Right forelimb (tissue), 1 donor: Measurements from ENCODE around the gene TMEM94.

Experiments
- DNase-seq: peaks from one replicate; pipeline ENCODE4 v3.0.0-alpha.2; 2018

The TMEM94 gene

DNA sequence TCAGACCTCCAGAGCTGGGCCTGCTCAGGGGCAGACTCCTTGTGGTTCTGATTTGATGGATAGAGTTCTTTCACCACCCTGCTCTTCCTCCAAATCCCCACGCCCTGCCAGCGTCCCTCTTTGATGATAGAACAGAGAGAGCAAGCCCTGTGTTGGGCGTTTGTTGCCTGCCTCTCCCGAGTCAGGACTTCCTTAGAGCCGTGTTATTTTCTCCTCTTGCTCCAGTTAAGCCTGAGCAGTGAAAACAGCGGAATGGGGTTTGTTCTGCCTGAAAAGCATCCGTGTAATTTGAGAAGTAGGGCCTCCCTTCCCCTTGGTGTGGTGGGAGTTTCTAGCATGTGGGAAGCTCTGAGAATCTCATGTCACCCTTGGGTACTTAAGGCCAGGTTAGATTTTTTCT is 22.1 kb downstream of the TMEM94 start:
- DNase-seq: no peak

DNA sequence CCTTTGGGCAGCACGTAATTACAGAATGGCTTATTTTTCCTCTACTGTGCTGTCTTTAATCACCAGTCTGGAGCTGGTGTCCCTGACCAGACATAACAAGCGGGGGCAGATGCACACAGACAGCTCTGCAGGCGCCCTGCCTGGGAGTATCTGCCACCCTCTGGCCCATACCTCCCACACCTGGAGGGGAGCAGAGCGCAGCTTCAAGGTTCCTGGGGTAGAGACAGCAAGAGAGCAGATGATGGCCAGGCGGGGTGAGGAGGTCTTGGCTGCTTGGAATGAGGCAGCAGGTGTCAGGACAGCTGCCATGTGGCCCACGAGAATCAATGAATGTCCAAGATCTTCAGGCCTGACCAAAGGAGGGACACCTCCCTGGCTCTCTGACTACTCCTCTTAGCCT is 23.8 kb downstream of the TMEM94 start:
- DNase-seq: peak; percentile 44

DNA sequence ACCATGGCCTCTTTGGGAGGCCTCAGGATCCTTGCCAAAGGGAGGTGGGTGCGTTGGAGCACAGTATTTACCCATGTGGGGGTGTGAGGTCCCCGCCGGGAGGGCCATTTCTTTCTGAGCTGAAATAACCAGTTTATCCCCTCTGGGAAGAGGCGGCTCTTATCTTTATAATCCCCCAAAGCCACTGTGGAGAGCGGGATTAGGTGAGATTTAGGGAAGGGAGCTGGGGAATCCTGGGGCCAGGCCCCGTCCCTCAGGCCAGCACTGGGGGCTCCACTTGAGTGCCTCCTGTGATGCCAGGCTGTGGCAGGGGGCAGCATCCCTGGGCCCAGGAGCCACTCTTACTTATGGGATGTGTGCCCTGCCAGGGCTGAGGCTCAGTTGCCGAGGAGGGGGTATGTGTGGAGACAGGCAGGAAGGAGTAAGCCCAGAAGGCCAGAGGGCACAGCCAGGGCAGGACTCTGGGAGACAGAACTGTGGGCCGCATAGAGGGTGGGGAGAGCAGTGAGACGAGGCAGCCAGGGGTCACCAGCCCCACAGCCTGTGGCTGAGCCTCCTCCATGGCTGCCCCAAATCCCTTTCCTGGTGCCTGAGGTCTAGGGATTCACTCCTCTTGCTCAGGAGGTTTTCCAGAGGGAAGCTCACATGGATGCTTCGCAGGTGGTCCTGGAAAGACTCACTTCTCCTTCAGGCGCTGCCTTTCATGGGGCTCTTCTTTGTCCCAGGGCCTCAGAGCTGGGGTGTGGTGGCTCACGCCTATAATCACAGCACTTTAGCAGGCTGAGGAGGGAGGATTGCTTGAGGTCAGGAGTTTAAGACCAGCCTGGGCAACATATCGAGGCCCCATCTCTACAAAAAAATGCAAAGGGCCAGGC is 25.0 kb downstream of the TMEM94 start:
- DNase-seq: peak; percentile 44

DNA sequence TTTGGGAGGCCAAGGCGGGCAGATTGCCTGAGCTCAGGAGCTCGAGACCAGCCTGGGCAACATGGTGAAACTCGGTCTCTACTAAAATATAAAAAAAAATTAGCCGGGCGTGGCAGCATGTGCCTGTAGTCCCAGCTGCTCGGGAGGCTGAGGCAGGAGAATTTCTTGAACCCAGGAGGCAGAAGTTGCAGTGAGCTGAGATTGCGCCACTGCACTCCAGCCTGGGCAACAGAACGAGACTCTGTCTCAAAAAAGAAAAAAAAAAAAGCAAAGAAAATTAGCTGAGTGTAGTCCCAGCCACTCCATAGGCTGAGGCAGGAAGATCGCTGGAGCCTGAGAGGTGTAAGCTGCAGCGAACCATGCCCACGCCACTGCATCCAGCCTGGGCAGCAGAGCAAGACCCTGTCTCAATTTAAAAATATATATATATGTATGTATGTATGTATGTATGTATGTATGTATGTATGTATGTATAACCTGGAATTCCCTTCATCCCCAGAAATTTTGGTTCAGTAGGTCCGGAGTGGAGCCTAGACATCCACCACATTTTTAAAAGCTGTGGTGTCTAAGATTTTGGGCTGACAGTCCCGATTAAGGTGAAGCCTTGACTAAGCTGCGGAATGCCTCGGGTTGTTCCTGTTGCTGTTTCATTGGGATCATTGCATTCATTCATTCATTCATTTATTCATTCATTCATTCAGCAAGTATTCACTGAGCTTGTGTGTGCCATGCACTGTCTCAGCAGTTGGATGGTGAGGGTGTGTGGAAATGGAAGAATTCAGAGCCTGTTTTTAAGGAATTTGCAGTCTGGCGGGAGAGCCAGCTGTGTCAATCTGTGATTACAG is 25.9 kb downstream of the TMEM94 start:
- no peak for DNase-seq

DNA sequence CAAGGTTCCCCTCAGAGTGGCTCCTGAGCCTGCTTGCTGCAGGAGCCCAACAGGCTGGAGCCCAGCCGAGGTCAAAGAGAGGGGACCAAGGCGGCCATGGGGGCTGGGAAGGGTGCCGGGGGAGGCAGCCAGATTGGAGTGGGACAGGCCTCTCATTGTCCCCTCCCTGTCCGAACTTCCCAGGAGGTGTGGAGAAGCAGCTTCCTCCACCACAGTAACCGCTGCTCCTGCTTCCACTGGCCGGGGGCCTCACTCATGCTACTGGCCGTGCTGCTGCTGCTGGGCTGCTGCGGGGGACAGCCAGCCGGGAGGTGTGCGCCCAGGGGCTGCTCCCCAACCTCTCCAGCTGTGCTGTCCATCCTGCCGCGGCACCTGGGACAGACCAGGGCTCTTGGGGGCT is 29.3 kb downstream of the TMEM94 start:
- DNase-seq: peak; percentile 42

DNA sequence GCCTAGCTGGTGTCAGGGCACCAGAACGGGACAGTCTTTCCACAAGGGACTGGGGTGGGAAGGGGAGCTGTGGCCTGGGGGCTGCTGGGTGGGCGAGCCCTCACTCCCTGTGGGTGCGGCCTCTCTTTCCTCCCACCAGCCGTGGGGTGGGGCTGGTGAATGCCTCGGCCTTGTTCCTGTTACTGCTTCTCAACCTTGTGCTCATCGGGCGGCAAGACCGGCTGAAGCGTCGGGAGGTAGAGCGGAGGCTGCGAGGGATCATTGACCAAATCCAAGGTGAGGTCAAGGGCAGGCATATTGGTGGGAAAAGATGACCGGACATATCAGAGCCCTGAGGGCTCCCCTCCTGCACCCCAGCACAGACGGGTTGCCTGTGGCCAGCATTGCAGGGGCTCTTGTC is 29.7 kb downstream of the TMEM94 start:
- DNase-seq: no peak

DNA sequence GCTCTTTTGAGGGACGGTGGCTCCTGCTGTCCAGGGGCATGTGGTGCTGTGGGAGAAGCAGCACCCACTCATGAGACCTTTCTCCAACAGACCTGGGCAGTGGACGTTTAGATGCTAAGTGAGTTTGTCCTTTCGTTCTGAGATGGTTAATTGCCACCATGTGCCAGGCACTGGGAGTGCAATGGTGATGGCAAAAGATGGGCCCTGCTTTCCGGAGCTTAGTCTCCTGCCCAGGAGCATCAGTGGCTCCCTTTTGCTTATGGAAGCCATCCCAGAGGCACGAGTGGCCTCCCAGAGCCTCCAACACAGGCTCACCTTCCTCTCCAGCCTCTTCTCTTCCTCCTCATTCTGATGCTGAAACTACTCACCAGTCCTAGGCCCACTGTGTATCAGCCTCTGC is 30.5 kb downstream of the TMEM94 start:
- DNase-seq: no peak

DNA sequence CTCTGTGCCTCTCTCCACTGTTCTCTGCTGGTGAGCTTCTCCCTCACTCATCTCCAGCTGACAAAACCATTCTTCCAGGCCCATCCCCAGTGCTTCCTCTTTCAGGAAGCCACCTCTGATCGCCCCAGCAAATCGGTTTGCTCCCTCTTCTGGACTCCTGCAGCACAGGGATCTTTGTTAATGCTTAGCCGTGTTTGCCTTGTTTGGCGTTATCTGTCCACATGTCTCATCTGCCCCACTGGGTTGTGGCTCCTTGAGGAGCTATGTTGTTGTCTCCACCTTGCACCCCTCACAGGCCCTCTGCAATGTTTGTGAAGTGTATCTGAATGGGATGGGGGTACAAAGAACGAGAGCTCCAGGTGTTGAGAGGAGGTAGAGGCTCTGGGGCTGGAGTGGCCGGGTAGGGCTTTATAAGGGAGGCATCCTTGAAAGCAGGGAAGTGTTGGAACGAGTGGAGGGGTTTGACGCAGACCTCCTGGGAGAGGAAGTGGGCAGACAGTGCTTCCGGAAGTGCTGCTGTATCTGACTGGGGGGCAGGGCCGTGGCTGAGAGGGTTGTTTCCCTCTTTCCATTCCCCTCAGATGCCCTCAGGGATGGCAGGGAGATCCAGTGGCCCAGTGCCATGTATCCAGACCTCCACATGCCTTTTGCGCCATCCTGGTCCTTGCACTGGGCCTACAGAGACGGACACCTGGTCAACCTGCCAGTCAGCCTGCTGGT is 31.1 kb downstream of the TMEM94 start:
- no peak for DNase-seq

DNA sequence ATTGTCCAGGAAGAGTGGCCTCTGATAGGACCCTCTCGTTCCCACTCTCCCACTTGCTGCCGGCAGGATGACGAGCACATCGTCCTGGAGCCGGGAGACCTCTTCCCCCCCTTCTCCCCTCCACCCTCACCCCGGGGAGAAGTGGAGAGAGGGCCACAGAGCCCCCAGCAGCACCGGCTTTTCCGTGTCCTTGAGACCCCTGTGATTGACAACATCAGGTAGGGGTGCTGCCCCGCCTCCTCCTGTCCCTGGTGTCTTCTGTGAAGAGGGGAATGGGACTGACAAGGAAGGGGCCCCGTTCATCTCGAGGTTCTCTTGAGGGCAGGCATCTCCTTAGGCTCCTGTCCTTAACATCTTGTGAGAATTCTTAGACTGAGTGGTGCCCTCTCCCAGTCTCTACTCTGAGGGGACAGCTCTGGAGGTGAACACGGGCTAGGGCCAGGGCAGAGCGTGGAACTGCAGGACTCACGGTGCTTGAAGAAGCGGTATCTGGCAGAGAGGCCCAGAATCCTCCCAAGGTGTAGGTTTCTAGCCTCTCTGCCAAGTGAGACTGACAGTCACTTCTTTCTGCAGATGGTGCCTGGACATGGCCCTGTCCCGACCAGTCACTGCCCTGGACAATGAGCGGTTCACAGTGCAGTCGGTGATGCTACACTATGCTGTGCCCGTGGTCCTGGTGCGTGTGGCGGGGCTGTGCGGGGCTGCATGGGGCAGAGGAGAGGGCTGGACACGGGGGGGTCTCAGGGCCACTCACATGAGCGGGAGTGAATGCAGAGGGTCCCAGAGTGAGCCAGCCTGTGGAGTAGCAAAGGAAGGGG is 32.5 kb downstream of the TMEM94 start:
- DNase-seq: no peak

DNA sequence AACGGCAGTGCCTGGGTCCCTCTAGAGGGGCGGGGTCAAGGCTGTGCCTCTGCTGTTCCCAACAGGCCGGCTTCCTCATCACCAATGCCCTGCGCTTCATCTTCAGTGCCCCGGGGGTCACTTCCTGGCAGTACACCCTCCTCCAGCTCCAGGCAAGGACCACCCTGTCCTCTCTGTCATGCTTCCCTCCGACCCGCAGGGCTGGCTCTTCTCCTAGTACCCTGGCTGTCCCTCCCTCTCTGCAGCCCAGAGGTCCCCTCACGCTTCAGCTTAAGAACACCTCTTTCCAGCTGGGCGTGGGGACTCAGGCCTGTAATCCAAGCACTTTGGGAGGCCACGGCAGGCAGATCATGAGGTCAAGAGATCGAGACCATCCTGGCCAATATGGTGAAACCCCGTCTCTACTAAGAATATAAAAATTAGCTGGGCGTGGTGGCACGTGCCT is 33.1 kb downstream of the TMEM94 start:
- DNase-seq: no peak

DNA sequence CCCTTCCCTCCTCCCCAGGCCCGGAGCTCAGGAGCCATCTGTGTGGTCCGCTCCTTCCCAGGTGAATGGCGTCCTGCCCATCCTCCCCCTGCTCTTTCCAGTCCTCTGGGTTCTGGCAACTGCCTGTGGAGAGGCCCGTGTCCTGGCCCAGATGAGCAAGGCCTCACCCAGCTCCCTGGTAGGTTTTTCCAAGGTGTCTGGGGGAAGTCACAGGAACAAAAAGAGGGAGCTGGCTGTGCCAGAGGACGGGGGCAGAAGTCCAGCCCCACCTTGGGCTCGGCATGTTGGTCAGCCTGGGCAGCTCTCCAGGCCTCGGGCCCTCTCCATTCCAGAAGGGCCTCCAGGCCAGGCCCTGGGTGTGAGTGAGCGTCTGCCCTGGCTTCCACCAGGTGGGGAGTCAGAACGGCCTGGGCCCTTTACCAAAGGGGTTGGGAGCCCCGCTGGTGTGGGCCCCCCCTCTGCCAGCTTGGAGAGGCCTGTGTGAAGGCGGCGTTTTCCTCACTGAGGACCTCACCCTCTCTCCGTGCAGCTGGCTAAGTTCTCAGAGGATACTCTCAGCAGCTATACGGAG is 33.8 kb downstream of the TMEM94 start:
- no peak for DNase-seq

DNA sequence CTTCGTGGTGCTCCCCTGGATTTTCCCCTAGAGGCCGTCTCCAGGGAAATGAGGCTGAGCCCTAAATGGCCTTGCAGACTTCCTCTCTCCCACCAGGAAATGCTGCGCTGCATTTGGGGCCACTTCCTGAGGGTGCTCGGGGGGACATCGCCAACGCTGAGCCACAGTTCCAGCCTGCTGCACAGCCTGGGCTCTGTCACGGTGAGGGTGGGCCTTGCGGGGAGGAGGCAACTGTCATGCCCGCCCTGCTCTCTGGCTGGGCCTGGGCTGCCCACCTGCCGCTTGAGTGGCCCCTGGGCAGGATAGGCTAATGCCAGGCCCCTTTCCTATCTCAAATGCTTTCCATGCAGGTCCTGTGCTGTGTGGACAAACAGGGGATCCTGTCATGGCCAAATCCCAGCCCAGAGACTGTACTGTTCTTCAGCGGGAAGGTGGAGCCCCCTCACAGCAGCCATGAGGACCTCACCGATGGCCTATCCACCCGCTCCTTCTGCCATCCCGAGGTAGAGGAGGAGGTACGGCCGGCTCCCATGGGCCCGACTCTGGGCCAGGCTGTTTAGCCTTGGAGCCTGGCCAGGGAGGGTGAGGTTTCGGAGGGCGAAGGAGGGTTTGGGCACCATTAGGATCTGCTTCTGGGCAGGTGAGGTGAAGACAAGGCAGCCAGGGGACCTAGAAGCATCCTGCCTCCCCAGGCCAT is 34.7 kb downstream of the TMEM94 start:
- DNase-seq: no peak

DNA sequence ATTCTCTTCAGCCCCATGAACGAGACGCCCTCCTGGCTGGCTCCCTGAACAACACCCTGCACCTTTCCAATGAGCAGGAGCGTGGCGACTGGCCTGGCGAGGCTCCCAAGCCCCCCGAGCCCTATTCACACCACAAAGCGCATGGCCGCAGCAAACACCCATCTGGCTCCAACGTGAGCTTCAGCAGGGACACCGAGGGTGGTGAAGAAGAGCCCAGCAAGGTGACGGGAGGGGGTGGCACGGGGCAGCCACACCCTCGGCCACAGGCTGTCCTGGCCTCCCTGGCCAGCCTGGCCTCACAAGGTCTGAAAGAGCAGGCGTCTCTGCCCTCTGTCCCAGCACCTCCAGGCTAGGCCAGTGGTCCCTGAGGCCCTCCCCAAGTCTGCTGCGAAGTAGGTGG is 35.2 kb downstream of the TMEM94 start:
- DNase-seq: no peak

DNA sequence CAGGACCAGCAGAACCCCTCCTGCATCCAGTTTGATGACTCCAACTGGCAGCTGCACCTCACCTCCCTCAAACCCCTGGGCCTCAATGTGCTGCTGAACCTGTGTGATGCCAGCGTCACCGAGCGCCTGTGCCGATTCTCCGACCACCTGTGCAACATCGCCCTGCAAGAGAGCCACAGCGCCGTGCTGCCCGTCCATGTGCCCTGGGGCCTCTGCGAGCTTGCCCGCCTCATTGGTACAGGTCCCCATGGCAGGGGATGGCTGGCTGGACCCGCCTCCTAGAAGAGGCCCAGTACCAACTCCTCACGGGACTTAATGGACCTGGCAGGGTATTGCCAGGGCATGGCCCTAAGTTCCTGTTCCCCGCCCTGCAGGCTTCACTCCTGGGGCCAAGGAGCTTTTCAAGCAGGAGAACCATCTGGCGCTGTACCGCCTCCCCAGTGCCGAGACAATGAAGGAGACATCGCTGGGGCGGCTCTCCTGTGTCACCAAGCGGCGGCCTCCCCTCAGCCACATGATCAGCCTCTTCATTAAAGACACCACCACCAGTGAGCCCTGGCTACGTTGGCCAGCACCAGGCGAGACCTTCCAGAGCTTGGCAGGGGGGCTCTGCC is 36.2 kb downstream of the TMEM94 start:
- no peak for DNase-seq

DNA sequence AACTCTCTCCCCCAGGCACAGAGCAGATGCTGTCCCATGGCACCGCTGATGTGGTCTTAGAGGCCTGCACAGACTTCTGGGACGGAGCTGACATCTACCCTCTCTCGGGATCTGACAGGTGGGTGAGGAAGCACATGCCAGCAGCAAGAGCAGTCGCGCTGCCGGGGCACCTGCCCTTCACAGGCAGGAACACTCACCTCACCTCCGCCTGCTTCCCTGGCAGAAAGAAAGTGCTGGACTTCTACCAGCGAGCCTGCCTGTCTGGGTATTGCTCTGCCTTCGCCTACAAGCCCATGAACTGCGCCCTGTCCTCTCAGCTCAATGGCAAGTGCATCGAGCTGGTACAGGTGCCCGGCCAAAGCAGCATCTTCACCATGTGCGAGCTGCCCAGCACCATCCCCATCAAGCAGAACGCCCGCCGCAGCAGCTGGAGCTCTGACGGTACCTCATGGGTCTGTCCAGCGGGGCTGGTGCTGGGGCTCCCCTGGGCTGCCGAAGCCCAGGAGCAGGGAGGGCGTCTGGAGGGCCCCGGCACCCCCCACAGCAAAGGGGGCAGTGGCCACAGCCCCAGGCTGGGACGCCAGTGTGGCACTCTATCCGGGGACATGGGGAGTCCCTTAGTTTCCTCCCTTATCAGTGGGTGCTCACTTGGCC is 37.2 kb downstream of the TMEM94 start:
- no peak for DNase-seq

DNA sequence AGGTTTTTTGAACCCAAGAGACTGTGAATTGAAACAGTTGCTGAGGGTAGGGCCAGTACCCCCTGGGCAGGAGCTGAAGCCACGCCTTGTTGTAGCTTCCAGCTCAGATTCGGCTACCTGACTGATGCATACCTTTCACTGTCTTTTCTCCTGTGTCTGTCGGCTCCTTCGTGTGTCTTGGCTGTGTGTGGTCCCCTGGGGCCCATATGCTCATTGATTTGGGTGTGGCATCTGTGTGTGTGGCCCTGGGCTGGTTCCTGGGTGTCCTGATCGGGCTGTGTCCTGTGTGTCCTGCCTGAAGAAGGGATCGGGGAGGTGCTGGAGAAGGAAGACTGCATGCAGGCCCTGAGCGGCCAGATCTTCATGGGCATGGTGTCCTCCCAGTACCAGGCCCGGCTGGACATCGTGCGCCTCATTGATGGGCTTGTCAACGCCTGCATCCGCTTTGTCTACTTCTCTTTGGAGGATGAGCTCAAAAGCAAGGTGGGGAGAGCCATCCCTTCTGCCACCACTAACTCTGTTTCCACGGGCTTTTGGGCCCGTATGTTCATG is 38.0 kb downstream of the TMEM94 start:
- no peak for DNase-seq

DNA sequence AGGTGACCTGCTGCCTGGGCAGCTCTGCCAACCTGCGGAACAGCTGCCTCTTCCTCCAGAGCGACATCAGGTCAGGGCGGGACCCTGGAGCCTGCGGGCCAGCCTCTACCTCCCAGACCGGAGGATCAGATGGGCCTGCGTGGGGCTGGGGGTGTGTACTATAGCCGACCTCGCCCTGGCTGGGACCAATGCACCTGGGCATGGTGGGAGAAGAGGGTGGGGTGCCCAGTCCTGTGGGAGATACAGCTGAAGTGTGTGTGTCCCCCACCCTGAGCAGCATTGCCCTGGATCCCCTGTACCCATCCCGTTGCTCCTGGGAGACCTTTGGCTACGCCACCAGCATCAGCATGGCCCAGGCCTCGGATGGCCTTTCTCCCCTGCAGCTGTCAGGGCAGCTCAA is 39.6 kb downstream of the TMEM94 start:
- no peak for DNase-seq

DNA sequence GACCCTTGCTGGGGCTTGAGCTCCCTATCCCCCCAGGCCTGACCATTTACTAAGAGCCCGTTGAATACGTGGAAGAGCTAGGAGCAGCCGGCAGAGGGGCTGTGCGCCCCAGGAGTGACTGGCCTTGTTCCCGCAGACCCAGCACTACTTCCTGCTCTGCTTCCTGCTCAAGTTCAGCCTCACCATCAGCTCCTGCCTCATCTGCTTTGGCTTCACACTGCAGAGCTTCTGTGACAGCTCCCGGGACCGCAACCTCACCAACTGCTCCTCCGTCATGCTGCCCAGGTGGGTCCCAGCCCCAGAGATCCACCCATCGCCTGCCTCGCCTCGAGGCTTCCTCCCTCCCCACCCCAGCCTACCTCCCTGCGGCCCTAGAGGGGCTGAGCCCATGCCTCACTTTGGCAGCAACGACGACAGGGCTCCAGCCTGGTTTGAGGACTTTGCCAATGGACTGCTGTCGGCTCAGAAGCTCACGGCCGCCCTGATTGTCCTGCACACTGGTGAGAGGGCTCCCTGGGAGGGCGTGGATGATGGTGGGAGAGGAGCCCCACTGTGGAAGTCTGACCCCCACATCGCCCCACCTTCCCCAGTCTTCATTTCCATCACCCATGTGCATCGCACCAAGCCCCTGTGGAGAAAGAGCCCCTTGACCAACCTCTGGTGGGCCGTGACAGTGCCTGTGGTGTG is 41.7 kb downstream of the TMEM94 start:
- no peak for DNase-seq

DNA sequence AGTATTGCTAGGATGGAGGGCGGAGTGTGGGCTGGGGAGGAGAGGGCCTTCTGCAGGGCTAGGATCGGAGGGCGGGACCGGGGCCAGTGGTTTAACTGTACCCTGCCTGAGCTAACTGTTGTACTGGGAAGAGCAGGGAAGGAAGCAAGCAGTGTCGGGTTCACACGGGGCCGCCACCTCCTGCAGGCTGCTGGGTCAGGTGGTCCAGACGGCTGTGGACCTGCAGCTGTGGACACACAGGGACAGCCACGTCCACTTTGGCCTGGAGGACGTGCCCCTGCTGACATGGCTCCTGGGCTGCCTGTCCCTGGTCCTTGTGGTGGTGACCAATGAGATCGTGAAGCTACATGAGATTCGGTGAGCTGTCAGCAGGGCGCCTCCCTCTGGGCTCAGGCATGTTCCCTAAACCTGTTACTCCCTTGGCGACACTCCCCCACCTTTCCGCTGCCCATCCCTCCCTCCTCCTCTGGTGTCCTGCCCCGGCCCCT is 42.3 kb downstream of the TMEM94 start:
- no peak for DNase-seq
